ENCODE results near the gene CD9.

CD9 gene

GRCh38 chr12:6234214-6234613, 34.0 kb downstream of the CD9 start:
- CTCF ChIA-PET: interaction anchor here (0.6 to 1.9 kb wide), 10 partner anchors 28 to 196 kb away, joined by 3 to 12 read pairs (median 4); no protein-coding TSS in a partner anchor

GRCh38 chr12:6234906-6235305, 34.7 kb downstream of the CD9 start:
- no peak for DNase-seq
- POLR2A ChIA-PET: no interaction called here
- H3K27ac ChIP-seq (ENCODE audit: insufficient read depth in 1 of 2, low read depth in 1 of 2, low read length in 2 of 2, poor library complexity in 1 of 2, severe bottlenecking in 2 of 2): no peak overlapping the region
- peaks cover 0 to 2% (median 0%) of the 10 kb centered on the region in 5 experiments for H3K27me3 ChIP-seq (replicated peaks in 2 of 5; ENCODE audit: control insufficient read depth in 4 of 5, insufficient read depth in 5 of 5, low read length in 4 of 5)
- H3K36me3 ChIP-seq (ENCODE audit: control insufficient read depth in 4 of 4, insufficient read depth in 4 of 4, low read length in 3 of 4): peaks cover 0 to 11% (median 0%) of the 10 kb centered on the region in 4 experiments
- no peaks in the 10 kb centered on the region for H3K9me3 ChIP-seq (ENCODE audit: control extremely low read depth in 1 of 5, control insufficient read depth in 4 of 5, insufficient read depth in 2 of 5, low read depth in 1 of 5, low read length in 4 of 5)
- CTCF ChIA-PET: interaction anchor here (0.6 to 1.9 kb wide), 11 partner anchors 22 to 180 kb away, joined by 3 to 12 read pairs (median 3); no protein-coding TSS in a partner anchor
- 93% methylated on average over 7 of the region's 7 CpGs for WGBS (ENCODE audit: insufficient coverage)
- no peak overlapping the region for H3K4me3 ChIP-seq (ENCODE audit: control insufficient read depth in 1 of 7, extremely low read depth in 1 of 7, insufficient read depth in 4 of 7, low read depth in 2 of 7, low read length in 6 of 7)
- peaks cover 2 to 53% (median 39%) of the 10 kb centered on the region in 4 experiments for H3K4me1 ChIP-seq (ENCODE audit: control extremely low read depth in 1 of 4, control insufficient read depth in 4 of 4, insufficient read depth in 4 of 4, low read length in 3 of 4)

More at GRCh38 chr12:6234214-6234613, 34.0 kb downstream of the CD9 start:
- no CpG with 5 or more reads among the region's 3 CpGs for WGBS (ENCODE audit: insufficient coverage)
- Histone ChIP-seq H3K36me3 (ENCODE audit: control insufficient read depth in 4 of 4, insufficient read depth in 4 of 4, low read length in 3 of 4) (peaks cover 0 to 11% (median 0%) of the 10 kb centered on the region in 4 experiments), H3K27me3 (replicated peaks in 2 of 5; ENCODE audit: control insufficient read depth in 4 of 5, insufficient read depth in 5 of 5, low read length in 4 of 5) (peaks cover 0 to 2% (median 0%) of the 10 kb centered on the region in 5 experiments), H3K27ac (ENCODE audit: insufficient read depth in 1 of 2, low read depth in 1 of 2, low read length in 2 of 2, poor library complexity in 1 of 2, severe bottlenecking in 2 of 2) (no peak overlapping the region), H3K9me3 (ENCODE audit: control extremely low read depth in 1 of 5, control insufficient read depth in 4 of 5, insufficient read depth in 2 of 5, low read depth in 1 of 5, low read length in 4 of 5) (no peaks in the 10 kb centered on the region), H3K4me3 (ENCODE audit: control insufficient read depth in 1 of 7, extremely low read depth in 1 of 7, insufficient read depth in 4 of 7, low read depth in 2 of 7, low read length in 6 of 7) (no peak overlapping the region), H3K4me1 (ENCODE audit: control extremely low read depth in 1 of 4, control insufficient read depth in 4 of 4, insufficient read depth in 4 of 4, low read length in 3 of 4) (peaks cover 2 to 60% (median 43%) of the 10 kb centered on the region in 4 experiments)
- POLR2A ChIA-PET: no interaction called here
- no peak for DNase-seq

GRCh38 chr12:6235499-6235898, 35.3 kb downstream of the CD9 start:
- H3K4me1 ChIP-seq (ENCODE audit: control extremely low read depth in 1 of 4, control insufficient read depth in 4 of 4, insufficient read depth in 4 of 4, low read length in 3 of 4): peaks cover 2 to 47% (median 33%) of the 10 kb centered on the region in 4 experiments
- no peaks in the 10 kb centered on the region for H3K9me3 ChIP-seq (ENCODE audit: control extremely low read depth in 1 of 5, control insufficient read depth in 4 of 5, insufficient read depth in 2 of 5, low read depth in 1 of 5, low read length in 4 of 5)
- POLR2A ChIA-PET: no interaction called here
- H3K27me3 ChIP-seq (replicated peaks in 2 of 5; ENCODE audit: control insufficient read depth in 4 of 5, insufficient read depth in 5 of 5, low read length in 4 of 5): peaks cover 0 to 2% (median 0%) of the 10 kb centered on the region in 5 experiments
- no peak for DNase-seq
- 67% methylated on average over 8 of the region's 9 CpGs for WGBS (ENCODE audit: insufficient coverage)
- no peak overlapping the region for H3K27ac ChIP-seq (ENCODE audit: insufficient read depth in 1 of 2, low read depth in 1 of 2, low read length in 2 of 2, poor library complexity in 1 of 2, severe bottlenecking in 2 of 2)
- H3K36me3 ChIP-seq (ENCODE audit: control insufficient read depth in 4 of 4, insufficient read depth in 4 of 4, low read length in 3 of 4): peaks cover 0 to 11% (median 0%) of the 10 kb centered on the region in 4 experiments
- CTCF ChIA-PET: interaction anchor here (0.9 to 1.9 kb wide), 5 partner anchors 22 to 180 kb away, joined by 3 to 12 read pairs (median 4); no protein-coding TSS in a partner anchor
- H3K4me3 ChIP-seq (ENCODE audit: control insufficient read depth in 1 of 7, extremely low read depth in 1 of 7, insufficient read depth in 4 of 7, low read depth in 2 of 7, low read length in 6 of 7): no peak overlapping the region

GRCh38 chr12:6235906-6236640, 35.9 kb downstream of the CD9 start:
- ChIA-PET CTCF (no interaction called here), POLR2A (no interaction called here)
- 94% methylated on average over 19 of the region's 22 CpGs for WGBS (ENCODE audit: insufficient coverage)
- peaks cover under 1 to 44% (median 28%) of the 10 kb centered on the region in 4 experiments for H3K4me1 ChIP-seq (ENCODE audit: control extremely low read depth in 1 of 4, control insufficient read depth in 4 of 4, insufficient read depth in 4 of 4, low read length in 3 of 4)
- DNase-seq: no peak
- H3K27ac ChIP-seq (ENCODE audit: insufficient read depth in 1 of 2, low read depth in 1 of 2, low read length in 2 of 2, poor library complexity in 1 of 2, severe bottlenecking in 2 of 2): no peak overlapping the region
- H3K9me3 ChIP-seq (ENCODE audit: control extremely low read depth in 1 of 5, control insufficient read depth in 4 of 5, insufficient read depth in 2 of 5, low read depth in 1 of 5, low read length in 4 of 5): no peaks in the 10 kb centered on the region
- H3K36me3 ChIP-seq (ENCODE audit: control insufficient read depth in 4 of 4, insufficient read depth in 4 of 4, low read length in 3 of 4): peaks cover 0 to 11% (median 0%) of the 10 kb centered on the region in 4 experiments
- peaks cover 0 to 2% (median 0%) of the 10 kb centered on the region in 5 experiments for H3K27me3 ChIP-seq (replicated peaks in 2 of 5; ENCODE audit: control insufficient read depth in 4 of 5, insufficient read depth in 5 of 5, low read length in 4 of 5)
- no peak overlapping the region for H3K4me3 ChIP-seq (ENCODE audit: control insufficient read depth in 1 of 7, extremely low read depth in 1 of 7, insufficient read depth in 4 of 7, low read depth in 2 of 7, low read length in 6 of 7)

GRCh38 chr12:6236641-6236940, 36.4 kb downstream of the CD9 start:
- Histone ChIP-seq H3K27me3 (replicated peaks in 2 of 5; ENCODE audit: control insufficient read depth in 4 of 5, insufficient read depth in 5 of 5, low read length in 4 of 5) (peaks cover 0 to 2% (median 0%) of the 10 kb centered on the region in 5 experiments), H3K4me1 (ENCODE audit: control extremely low read depth in 1 of 4, control insufficient read depth in 4 of 4, insufficient read depth in 4 of 4, low read length in 3 of 4) (peaks cover 0 to 44% (median 22%) of the 10 kb centered on the region in 4 experiments), H3K9me3 (ENCODE audit: control extremely low read depth in 1 of 5, control insufficient read depth in 4 of 5, insufficient read depth in 2 of 5, low read depth in 1 of 5, low read length in 4 of 5) (no peaks in the 10 kb centered on the region), H3K27ac (ENCODE audit: insufficient read depth in 1 of 2, low read depth in 1 of 2, low read length in 2 of 2, poor library complexity in 1 of 2, severe bottlenecking in 2 of 2) (no peak overlapping the region), H3K36me3 (ENCODE audit: control insufficient read depth in 4 of 4, insufficient read depth in 4 of 4, low read length in 3 of 4) (peaks cover 0 to 11% (median 0%) of the 10 kb centered on the region in 4 experiments), H3K4me3 (ENCODE audit: control insufficient read depth in 1 of 7, extremely low read depth in 1 of 7, insufficient read depth in 4 of 7, low read depth in 2 of 7, low read length in 6 of 7) (no peak overlapping the region)
- 93% methylated on average over 6 of the region's 6 CpGs for WGBS (ENCODE audit: insufficient coverage)
- ChIA-PET CTCF (no interaction called here), POLR2A (no interaction called here)
- DNase-seq: no peak

GRCh38 chr12:6237830-6238229, 37.6 kb downstream of the CD9 start:
- H3K4me1 ChIP-seq (ENCODE audit: control extremely low read depth in 1 of 4, control insufficient read depth in 4 of 4, insufficient read depth in 4 of 4, low read length in 3 of 4): peaks cover 0 to 34% (median 16%) of the 10 kb centered on the region in 4 experiments
- DNase-seq: no peak
- H3K27me3 ChIP-seq (replicated peaks in 2 of 5; ENCODE audit: control insufficient read depth in 4 of 5, insufficient read depth in 5 of 5, low read length in 4 of 5): peaks cover 0 to 4% (median 0%) of the 10 kb centered on the region in 5 experiments
- no peak overlapping the region for H3K27ac ChIP-seq (ENCODE audit: insufficient read depth in 1 of 2, low read depth in 1 of 2, low read length in 2 of 2, poor library complexity in 1 of 2, severe bottlenecking in 2 of 2)
- H3K36me3 ChIP-seq (ENCODE audit: control insufficient read depth in 4 of 4, insufficient read depth in 4 of 4, low read length in 3 of 4): peaks cover 0 to 11% (median 0%) of the 10 kb centered on the region in 4 experiments
- H3K4me3 ChIP-seq (ENCODE audit: control insufficient read depth in 1 of 7, extremely low read depth in 1 of 7, insufficient read depth in 4 of 7, low read depth in 2 of 7, low read length in 6 of 7): no peak overlapping the region
- WGBS (ENCODE audit: insufficient coverage): no CpG with 5 or more reads among the region's 1 CpG
- no peaks in the 10 kb centered on the region for H3K9me3 ChIP-seq (ENCODE audit: control extremely low read depth in 1 of 5, control insufficient read depth in 4 of 5, insufficient read depth in 2 of 5, low read depth in 1 of 5, low read length in 4 of 5)
- CTCF ChIA-PET: interaction anchor here (0.9 kb wide), 1 partner anchor 12 kb away, joined by 3 read pairs; no protein-coding TSS in a partner anchor
- POLR2A ChIA-PET: interaction anchor here (0.6 kb wide), 1 partner anchor 768 kb away, joined by 3 read pairs; no protein-coding TSS in a partner anchor

- Histone ChIP-seq H3K4me3 (ENCODE audit: control insufficient read depth in 1 of 7, extremely low read depth in 1 of 7, insufficient read depth in 4 of 7, low read depth in 2 of 7, low read length in 6 of 7) (no peak overlapping the region), H3K4me1 (ENCODE audit: control extremely low read depth in 1 of 4, control insufficient read depth in 4 of 4, insufficient read depth in 4 of 4, low read length in 3 of 4) (peaks cover 0 to 24% (median 8%) of the 10 kb centered on the region in 4 experiments), H3K27ac (ENCODE audit: insufficient read depth in 1 of 2, low read depth in 1 of 2, low read length in 2 of 2, poor library complexity in 1 of 2, severe bottlenecking in 2 of 2) (no peak overlapping the region), H3K9me3 (ENCODE audit: control extremely low read depth in 1 of 5, control insufficient read depth in 4 of 5, insufficient read depth in 2 of 5, low read depth in 1 of 5, low read length in 4 of 5) (no peaks in the 10 kb centered on the region), H3K36me3 (ENCODE audit: control insufficient read depth in 4 of 4, insufficient read depth in 4 of 4, low read length in 3 of 4) (peaks cover 0 to 11% (median 0%) of the 10 kb centered on the region in 4 experiments), H3K27me3 (replicated peaks in 2 of 5; ENCODE audit: control insufficient read depth in 4 of 5, insufficient read depth in 5 of 5, low read length in 4 of 5) (peaks cover 0 to 5% (median 0%) of the 10 kb centered on the region in 5 experiments)
- DNase-seq: no peak
- ChIA-PET CTCF (no interaction called here), POLR2A (no interaction called here)
- 97% methylated on average over 3 of the region's 3 CpGs for WGBS (ENCODE audit: insufficient coverage)
Observed at GRCh38 chr12:6238875-6239274, 38.7 kb downstream of the CD9 start.

Measured in common myeloid progenitor, CD34-positive (primary cell).